SK-N-SH (cell line): ENCODE data around the gene PNKP.

ENCODE experiments used
- MXI1 ChIP-seq: IDR thresholded peaks from 2 replicates; pipeline ENCODE4 v1.6.1; 2012; ENCODE audit warnings: mild to moderate bottlenecking, low read depth, low read length, improper control_type of control experiment
- RCOR1 ChIP-seq: fragments of 150-350 bp; IDR thresholded peaks from 2 replicates; pipeline ENCODE4 v1.6.1; 2017; ENCODE audit warnings: antibody characterized with exemption, low read length
- TF ChIP-seq, protein P1 (sequence below): fragments of 200-600 bp; sonication (generic); IDR thresholded peaks from 2 replicates; pipeline ENCODE4 v1.6.1; 2017; ENCODE audit warnings: antibody characterized with exemption, mild to moderate bottlenecking, moderate library complexity

DNA sequence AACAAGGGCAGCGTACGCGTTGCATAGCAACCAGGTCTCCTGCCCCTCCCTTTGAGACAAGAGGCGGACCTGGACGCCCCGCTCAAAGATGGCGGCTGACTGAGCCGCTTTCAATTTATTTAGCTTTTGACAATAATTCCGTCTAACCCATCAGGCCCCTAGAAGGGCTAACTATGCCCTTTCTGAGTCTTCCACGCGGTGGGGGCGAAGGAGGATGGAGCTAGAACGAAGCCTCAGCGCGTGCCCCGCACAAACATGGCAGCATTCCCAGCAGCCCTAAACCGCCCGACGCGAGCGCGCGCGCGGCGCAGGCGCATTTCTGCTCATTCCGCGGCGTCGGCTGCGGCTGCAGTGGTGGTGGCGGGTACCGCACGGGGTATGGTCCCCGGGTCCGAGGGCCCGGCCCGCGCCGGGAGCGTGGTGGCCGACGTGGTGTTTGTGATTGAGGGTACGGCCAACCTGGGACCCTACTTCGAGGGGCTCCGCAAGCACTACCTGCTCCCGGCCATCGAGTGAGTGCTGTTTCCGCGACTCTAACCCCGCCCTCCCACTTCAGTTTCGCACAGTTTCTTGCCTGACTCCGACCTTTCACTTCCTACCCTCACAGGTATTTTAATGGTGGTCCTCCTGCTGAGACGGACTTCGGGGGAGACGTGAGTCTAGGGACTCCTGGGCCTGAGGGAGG lies 49.3 kb downstream of the PNKP start, which contains the start of gene MED25:
- TF ChIP-seq RCOR1 (no peak), MXI1 (peak; percentile 59; the same call in 1 of the 2 replicates)
- TF ChIP-seq, protein P1, sequence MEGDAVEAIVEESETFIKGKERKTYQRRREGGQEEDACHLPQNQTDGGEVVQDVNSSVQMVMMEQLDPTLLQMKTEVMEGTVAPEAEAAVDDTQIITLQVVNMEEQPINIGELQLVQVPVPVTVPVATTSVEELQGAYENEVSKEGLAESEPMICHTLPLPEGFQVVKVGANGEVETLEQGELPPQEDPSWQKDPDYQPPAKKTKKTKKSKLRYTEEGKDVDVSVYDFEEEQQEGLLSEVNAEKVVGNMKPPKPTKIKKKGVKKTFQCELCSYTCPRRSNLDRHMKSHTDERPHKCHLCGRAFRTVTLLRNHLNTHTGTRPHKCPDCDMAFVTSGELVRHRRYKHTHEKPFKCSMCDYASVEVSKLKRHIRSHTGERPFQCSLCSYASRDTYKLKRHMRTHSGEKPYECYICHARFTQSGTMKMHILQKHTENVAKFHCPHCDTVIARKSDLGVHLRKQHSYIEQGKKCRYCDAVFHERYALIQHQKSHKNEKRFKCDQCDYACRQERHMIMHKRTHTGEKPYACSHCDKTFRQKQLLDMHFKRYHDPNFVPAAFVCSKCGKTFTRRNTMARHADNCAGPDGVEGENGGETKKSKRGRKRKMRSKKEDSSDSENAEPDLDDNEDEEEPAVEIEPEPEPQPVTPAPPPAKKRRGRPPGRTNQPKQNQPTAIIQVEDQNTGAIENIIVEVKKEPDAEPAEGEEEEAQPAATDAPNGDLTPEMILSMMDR = no peak
